ENCODE data around the gene CSMD2. TPM values are rescaled to one million over a fixed set of nuclear protein-coding genes. Genes with fewer than 3 reads are reported as not detected.

The CSMD2 gene
- total RNA-seq, 2 donors from 2014 or later, result not detected

GRCh38 chr1:33837635-33838034, 327.4 kb downstream of the CSMD2 start:
- Mint-ChIP-seq H3K4me3 (no peak overlapping the region), H3K27ac (no peak overlapping the region), H3K36me3 (ENCODE audit: low read depth) (no peaks in the 10 kb centered on the region), H3K27me3 (peaks cover 4% of the 10 kb centered on the region), H3K4me1 (no peaks in the 10 kb centered on the region)
- DNase-seq (no peak), ATAC-seq (no peak)
- H3K9me3 ChIP-seq (ENCODE audit: control insufficient read depth, low read length, poor library complexity, severe bottlenecking), result no peaks in the 10 kb centered on the region

- no peaks in the 10 kb centered on the region for H3K9me3 ChIP-seq (ENCODE audit: control insufficient read depth, low read length, poor library complexity, severe bottlenecking)
- Mint-ChIP-seq H3K27me3 (peaks cover 4% of the 10 kb centered on the region), H3K4me3 (no peak overlapping the region), H3K27ac (no peak overlapping the region), H3K36me3 (ENCODE audit: low read depth) (no peaks in the 10 kb centered on the region), H3K4me1 (no peaks in the 10 kb centered on the region)
- no peak for ATAC-seq
- DNase-seq, result no peak
Observed at GRCh38 chr1:33836911-33837310, 328.1 kb downstream of the CSMD2 start.

- H3K9me3 ChIP-seq (ENCODE audit: control insufficient read depth, low read length, poor library complexity, severe bottlenecking), result no peaks in the 10 kb centered on the region
- Mint-ChIP-seq H3K4me3 (no peak overlapping the region), H3K36me3 (ENCODE audit: low read depth) (peaks cover 2% of the 10 kb centered on the region), H3K27me3 (peaks cover 10% of the 10 kb centered on the region), H3K4me1 (no peaks in the 10 kb centered on the region), H3K27ac (no peak overlapping the region)
- DNase-seq (no peak), ATAC-seq (no peak)
Observed at GRCh38 chr1:33828654-33829053, 336.4 kb downstream of the CSMD2 start.

- H3K9me3 ChIP-seq (ENCODE audit: control insufficient read depth, low read length, poor library complexity, severe bottlenecking), result no peaks in the 10 kb centered on the region
- Mint-ChIP-seq H3K4me3 (no peak overlapping the region), H3K4me1 (no peaks in the 10 kb centered on the region), H3K27me3 (peaks cover 13% of the 10 kb centered on the region), H3K36me3 (ENCODE audit: low read depth) (peaks cover 2% of the 10 kb centered on the region), H3K27ac (no peak overlapping the region)
- ATAC-seq (no peak), DNase-seq (no peak)
Observed at GRCh38 chr1:33828059-33828458, 337.0 kb downstream of the CSMD2 start.

GRCh38 chr1:33826711-33827110, 338.3 kb downstream of the CSMD2 start:
- no peak overlapping the region for H3K27ac Mint-ChIP-seq
- H3K27me3 Mint-ChIP-seq, result peaks cover 17% of the 10 kb centered on the region
- no peak for DNase-seq
- no peak for ATAC-seq
- no peaks in the 10 kb centered on the region for H3K9me3 ChIP-seq (ENCODE audit: control insufficient read depth, low read length, poor library complexity, severe bottlenecking)
- H3K4me3 Mint-ChIP-seq, result no peak overlapping the region
- no peaks in the 10 kb centered on the region for H3K4me1 Mint-ChIP-seq
- H3K36me3 Mint-ChIP-seq (ENCODE audit: low read depth), result peaks cover 4% of the 10 kb centered on the region

- Mint-ChIP-seq H3K27ac (no peak overlapping the region), H3K27me3 (peaks cover 17% of the 10 kb centered on the region)
- ATAC-seq, result no peak
Observed at GRCh38 chr1:33826311-33826710, 338.7 kb downstream of the CSMD2 start.

GRCh38 chr1:33825506-33825905, 339.5 kb downstream of the CSMD2 start:
- no peaks in the 10 kb centered on the region for H3K9me3 ChIP-seq (ENCODE audit: control insufficient read depth, low read length, poor library complexity, severe bottlenecking)
- Mint-ChIP-seq H3K27ac (no peak overlapping the region), H3K4me1 (no peaks in the 10 kb centered on the region), H3K27me3 (peaks cover 21% of the 10 kb centered on the region), H3K4me3 (no peak overlapping the region), H3K36me3 (ENCODE audit: low read depth) (peaks cover 4% of the 10 kb centered on the region)
- ATAC-seq (no peak), DNase-seq (no peak)

More at GRCh38 chr1:33826311-33826710, 338.7 kb downstream of the CSMD2 start:
- H3K36me3 Mint-ChIP-seq (ENCODE audit: low read depth), result peaks cover 4% of the 10 kb centered on the region
- H3K4me1 Mint-ChIP-seq, result no peaks in the 10 kb centered on the region
- H3K9me3 ChIP-seq (ENCODE audit: control insufficient read depth, low read length, poor library complexity, severe bottlenecking), result no peaks in the 10 kb centered on the region
- no peak overlapping the region for H3K4me3 Mint-ChIP-seq
- no peak for DNase-seq

GRCh38 chr1:33824971-33825370, 340.1 kb downstream of the CSMD2 start:
- Mint-ChIP-seq H3K4me3 (no peak overlapping the region), H3K27me3 (peaks cover 27% of the 10 kb centered on the region), H3K27ac (no peak overlapping the region), H3K4me1 (no peaks in the 10 kb centered on the region), H3K36me3 (ENCODE audit: low read depth) (peaks cover 4% of the 10 kb centered on the region)
- no peaks in the 10 kb centered on the region for H3K9me3 ChIP-seq (ENCODE audit: control insufficient read depth, low read length, poor library complexity, severe bottlenecking)
- DNase-seq (no peak), ATAC-seq (no peak)

GRCh38 chr1:33824321-33824720, 340.7 kb downstream of the CSMD2 start:
- no peaks in the 10 kb centered on the region for H3K9me3 ChIP-seq (ENCODE audit: control insufficient read depth, low read length, poor library complexity, severe bottlenecking)
- Mint-ChIP-seq H3K27me3 (peaks cover 31% of the 10 kb centered on the region), H3K4me3 (no peak overlapping the region), H3K4me1 (no peaks in the 10 kb centered on the region), H3K27ac (no peak overlapping the region), H3K36me3 (ENCODE audit: low read depth) (peaks cover 4% of the 10 kb centered on the region)
- DNase-seq, result no peak
- no peak for ATAC-seq

GRCh38 chr1:33823830-33824229, 341.2 kb downstream of the CSMD2 start:
- no peak overlapping the region for H3K27ac Mint-ChIP-seq
- no peak for ATAC-seq
- H3K36me3 Mint-ChIP-seq (ENCODE audit: low read depth), result peaks cover 4% of the 10 kb centered on the region
- no peaks in the 10 kb centered on the region for H3K4me1 Mint-ChIP-seq
- H3K9me3 ChIP-seq (ENCODE audit: control insufficient read depth, low read length, poor library complexity, severe bottlenecking), result no peaks in the 10 kb centered on the region
- DNase-seq, result no peak
- no peak overlapping the region for H3K4me3 Mint-ChIP-seq
- peaks cover 31% of the 10 kb centered on the region for H3K27me3 Mint-ChIP-seq

- Mint-ChIP-seq H3K4me3 (no peak overlapping the region), H3K27me3 (peaks cover 31% of the 10 kb centered on the region), H3K27ac (no peak overlapping the region), H3K4me1 (no peaks in the 10 kb centered on the region), H3K36me3 (ENCODE audit: low read depth) (peaks cover 4% of the 10 kb centered on the region)
- DNase-seq (no peak), ATAC-seq (no peak)
- H3K9me3 ChIP-seq (ENCODE audit: control insufficient read depth, low read length, poor library complexity, severe bottlenecking), result no peaks in the 10 kb centered on the region
Observed at GRCh38 chr1:33823401-33823800, 341.6 kb downstream of the CSMD2 start.

- Mint-ChIP-seq H3K27me3 (peaks cover 31% of the 10 kb centered on the region), H3K36me3 (ENCODE audit: low read depth) (peaks cover 4% of the 10 kb centered on the region), H3K4me3 (no peak overlapping the region), H3K4me1 (no peaks in the 10 kb centered on the region), H3K27ac (no peak overlapping the region)
- no peak for ATAC-seq
- no peaks in the 10 kb centered on the region for H3K9me3 ChIP-seq (ENCODE audit: control insufficient read depth, low read length, poor library complexity, severe bottlenecking)
- DNase-seq, result no peak
Observed at GRCh38 chr1:33822396-33822795, 342.6 kb downstream of the CSMD2 start.

- H3K27ac Mint-ChIP-seq, result no peak overlapping the region
- H3K4me3 Mint-ChIP-seq, result no peak overlapping the region
- H3K4me1 Mint-ChIP-seq, result no peaks in the 10 kb centered on the region
- peaks cover 4% of the 10 kb centered on the region for H3K36me3 Mint-ChIP-seq (ENCODE audit: low read depth)
- no peak for ATAC-seq
- no peaks in the 10 kb centered on the region for H3K9me3 ChIP-seq (ENCODE audit: control insufficient read depth, low read length, poor library complexity, severe bottlenecking)
- DNase-seq, result no peak
- H3K27me3 Mint-ChIP-seq, result peaks cover 31% of the 10 kb centered on the region
Observed at GRCh38 chr1:33821291-33821690, 343.7 kb downstream of the CSMD2 start.

GRCh38 chr1:33820804-33821203, 344.2 kb downstream of the CSMD2 start:
- Mint-ChIP-seq H3K27me3 (peaks cover 31% of the 10 kb centered on the region), H3K36me3 (ENCODE audit: low read depth) (peaks cover 4% of the 10 kb centered on the region), H3K4me3 (no peak overlapping the region), H3K27ac (no peak overlapping the region), H3K4me1 (no peaks in the 10 kb centered on the region)
- DNase-seq, result no peak
- no peak for ATAC-seq
- H3K9me3 ChIP-seq (ENCODE audit: control insufficient read depth, low read length, poor library complexity, severe bottlenecking), result no peaks in the 10 kb centered on the region

All from T-helper 17 cell (primary cell).